IPS DF 6.9 (cell line): Measurements from ENCODE around the gene TMEM187.

ENCODE experiments used
- DNase-seq: peaks from one replicate; pipeline ENCODE4 v3.0.0-alpha.2; 2013; ENCODE audit warnings: low read depth, low spot score
- H3K27ac ChIP-seq: one replicate; pipeline ENCODE4 v1.5.1; 2013; ENCODE audit warnings: low read length, control low read depth
- H3K27me3 ChIP-seq: 2 replicates; pipeline ENCODE4 v1.6.1; 2013; ENCODE audit warnings: mild to moderate bottlenecking, low read length; ENCODE audit not compliant: control insufficient read depth, insufficient read depth
- H3K36me3 ChIP-seq: 2 replicates; pipeline ENCODE4 v1.6.1; 2013; ENCODE audit warnings: low read length; ENCODE audit not compliant: control insufficient read depth, insufficient read depth
- H3K4me1 ChIP-seq: 2 replicates; pipeline ENCODE4 v1.6.1; 2013; ENCODE audit warnings: low read length; ENCODE audit not compliant: control insufficient read depth, insufficient read depth
- H3K4me3 ChIP-seq: 2 replicates; pipeline ENCODE4 v1.5.1; 2013; ENCODE audit warnings: mild to moderate bottlenecking, low read length
- H3K9me3 ChIP-seq: 2 replicates; pipeline ENCODE4 v1.6.1; 2013; ENCODE audit warnings: low read length, inconsistent platforms; ENCODE audit not compliant: control insufficient read depth, insufficient read depth
- WGBS: extraction: QIAGEN DNeasy Blood & Tissue Kit; methylation state at CpG from one replicate; pipeline ENCODE4 v1.1.7; 2013; ENCODE audit warnings: mixed read lengths, missing lambda C conversion rate; ENCODE audit not compliant: insufficient read length, insufficient coverage; 5-methylcytosine and 5-hydroxymethylcytosine counted together

The TMEM187 gene

DNA sequence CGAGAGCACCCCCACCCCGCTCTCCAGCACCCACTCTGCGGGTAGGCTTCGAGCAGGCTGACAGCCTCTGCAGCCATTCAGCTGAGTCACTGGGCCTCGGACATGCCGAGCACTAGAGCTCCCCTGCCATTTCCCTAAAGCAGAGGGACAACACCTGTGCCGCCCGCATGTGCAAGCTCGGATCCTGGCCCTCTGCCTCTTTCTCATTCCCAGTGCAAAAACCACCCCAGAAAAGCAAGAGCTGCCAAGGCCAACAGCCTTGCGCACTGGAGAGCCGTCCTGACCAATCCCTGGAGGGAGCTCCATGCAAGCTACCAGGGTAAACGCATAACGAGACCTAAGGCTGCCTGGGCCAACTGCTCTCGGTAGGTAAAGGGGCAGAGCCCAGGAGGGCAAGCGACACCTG lies 6.3 kb upstream of the TMEM187 start:
- H3K4me3 ChIP-seq, result no peak overlapping the region
- DNase-seq, result no peak
- peaks cover 11% of the 10 kb centered on the region; the same call in 1 of the 2 replicates for H3K36me3 ChIP-seq
- H3K27ac ChIP-seq, result no peak overlapping the region
- WGBS, result no CpG with 5 or more reads among the region's 15 CpGs
- H3K9me3 ChIP-seq, result no peaks in the 10 kb centered on the region
- peaks cover 8% of the 10 kb centered on the region for H3K4me1 ChIP-seq
- no peaks in the 10 kb centered on the region for H3K27me3 ChIP-seq

DNA sequence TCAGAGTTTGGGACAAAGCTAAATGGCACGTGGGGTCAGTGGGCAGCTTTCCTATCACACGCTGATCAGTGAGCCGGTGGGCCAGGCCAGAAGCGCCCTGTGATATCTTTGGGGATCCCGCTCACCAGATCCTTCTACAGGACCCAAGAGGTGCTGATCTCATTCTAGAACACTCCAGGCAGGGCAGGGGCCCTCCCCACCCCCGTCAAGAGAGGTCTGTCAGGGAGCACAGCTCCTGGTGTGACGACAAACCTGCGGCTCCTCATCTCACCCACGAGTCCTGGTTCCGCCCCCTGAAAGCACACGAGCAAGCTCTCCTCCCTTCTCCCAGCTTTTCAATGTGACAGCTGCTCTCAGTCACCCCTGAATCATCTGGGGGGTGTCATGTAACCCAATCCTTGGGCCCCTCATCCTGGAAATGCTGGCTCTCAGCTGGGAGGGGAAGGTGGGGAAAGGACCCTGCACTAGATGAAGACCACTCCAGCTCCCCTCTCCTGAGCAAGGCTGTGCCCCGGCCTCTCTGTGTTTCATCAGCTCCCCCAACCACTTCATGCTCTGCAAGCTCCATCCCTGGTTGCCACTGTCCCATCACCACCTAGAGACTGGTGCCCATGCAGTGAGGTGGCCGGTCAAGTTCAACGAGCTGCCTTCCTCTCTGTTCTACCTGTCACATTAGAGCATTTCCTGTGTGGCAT lies 5.6 kb upstream of the TMEM187 start:
- H3K27ac ChIP-seq, result no peak overlapping the region
- peaks cover 7% of the 10 kb centered on the region; the same call in 1 of the 2 replicates for H3K36me3 ChIP-seq
- no peaks in the 10 kb centered on the region for H3K9me3 ChIP-seq
- no peaks in the 10 kb centered on the region for H3K27me3 ChIP-seq
- no peak for DNase-seq
- H3K4me1 ChIP-seq, result peaks cover 8% of the 10 kb centered on the region
- no CpG with 5 or more reads among the region's 14 CpGs for WGBS
- no peak overlapping the region for H3K4me3 ChIP-seq

DNA sequence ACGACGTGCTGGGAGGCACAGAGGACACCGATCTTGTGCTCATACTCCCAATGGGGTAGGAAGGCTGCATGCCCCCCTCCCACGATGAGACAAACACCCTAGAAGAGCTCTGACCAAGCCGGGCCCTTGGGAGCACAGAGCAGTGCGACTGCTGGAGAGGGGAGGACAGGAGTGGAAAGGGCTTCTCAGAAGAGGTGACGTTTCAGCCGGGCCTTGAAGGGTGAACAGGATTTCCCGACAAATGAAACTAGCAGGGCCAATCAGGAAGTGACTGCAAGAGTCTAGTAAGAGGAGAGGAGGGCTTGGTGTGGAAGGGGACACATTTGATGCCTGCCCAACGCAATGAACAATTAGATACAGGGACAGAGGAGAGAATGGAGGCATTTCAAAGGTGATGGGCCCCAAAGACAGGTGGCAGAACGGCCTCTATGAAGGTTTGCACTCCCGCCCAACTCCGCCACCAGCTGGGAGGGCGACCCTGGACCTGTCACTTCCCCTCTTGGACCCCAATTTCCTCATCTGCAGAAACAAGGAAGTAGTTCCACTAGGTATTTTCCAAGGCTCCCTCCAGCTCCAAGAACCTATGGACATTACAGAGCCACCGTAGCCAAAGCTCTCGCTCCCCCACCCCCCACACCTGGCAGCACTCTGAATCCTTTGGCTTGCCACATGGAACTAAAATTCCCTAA lies 4.9 kb upstream of the TMEM187 start:
- Histone ChIP-seq H3K4me3 (no peak overlapping the region), H3K36me3 (peaks cover 7% of the 10 kb centered on the region; the same call in 1 of the 2 replicates), H3K4me1 (peaks cover 8% of the 10 kb centered on the region), H3K27ac (no peak overlapping the region), H3K9me3 (no peaks in the 10 kb centered on the region), H3K27me3 (no peaks in the 10 kb centered on the region)
- no CpG with 5 or more reads among the region's 16 CpGs for WGBS
- no peak for DNase-seq

DNA sequence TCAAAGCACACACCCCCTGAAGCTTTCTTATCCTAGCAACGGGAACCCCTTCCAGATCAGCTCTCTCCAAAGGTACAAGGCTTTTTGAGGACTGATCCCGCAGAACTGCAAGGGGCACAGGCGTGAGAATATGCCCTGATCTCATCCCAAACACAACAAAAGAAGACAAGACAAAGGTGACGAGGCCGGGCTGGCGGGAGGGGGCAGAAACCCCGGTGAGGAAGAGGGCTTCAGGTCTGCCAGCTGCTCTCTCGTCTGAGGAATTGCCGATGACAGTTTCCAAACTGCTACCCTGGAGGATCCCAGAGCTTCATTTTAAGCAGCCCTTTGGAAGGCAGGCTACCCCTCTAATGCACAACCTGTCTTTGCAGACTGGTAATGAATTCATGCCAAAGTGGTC lies 4.3 kb upstream of the TMEM187 start:
- no peak overlapping the region for H3K27ac ChIP-seq
- H3K4me3 ChIP-seq, result no peak overlapping the region; the same call in 1 of the 2 replicates
- no CpG with 5 or more reads among the region's 9 CpGs for WGBS

DNA sequence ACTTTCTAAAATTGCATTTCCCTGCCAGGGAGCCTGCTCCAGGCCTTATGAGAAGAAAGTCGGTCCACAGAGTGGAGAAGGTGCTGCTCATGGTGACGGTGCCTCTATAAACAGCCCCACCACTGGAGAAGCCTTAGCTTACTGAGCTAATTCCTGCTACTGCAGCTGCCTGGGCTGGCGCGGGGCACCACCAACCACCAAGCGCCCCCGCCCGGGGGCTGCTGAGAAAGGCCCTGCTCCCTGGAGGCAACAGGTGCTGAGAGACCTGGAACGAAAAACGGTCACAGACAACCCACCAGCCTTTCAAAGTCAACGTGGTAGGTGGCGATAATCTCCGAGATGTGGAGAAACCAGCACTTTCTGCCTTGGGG lies 3.8 kb upstream of the TMEM187 start:
- WGBS, result no CpG with 5 or more reads among the region's 12 CpGs
- Histone ChIP-seq H3K27me3 (no peaks in the 10 kb centered on the region), H3K4me3 (peak overlapping the region; percentile 100; the same call in 1 of the 2 replicates), H3K9me3 (no peaks in the 10 kb centered on the region), H3K4me1 (peaks cover 8% of the 10 kb centered on the region), H3K36me3 (peaks cover 4% of the 10 kb centered on the region; the same call in 1 of the 2 replicates), H3K27ac (no peak overlapping the region)
- no peak for DNase-seq

More for the DNA sequence above, 4.3 kb upstream of the TMEM187 start:
- Histone ChIP-seq H3K4me1 (peaks cover 8% of the 10 kb centered on the region), H3K36me3 (peaks cover 5% of the 10 kb centered on the region; the same call in 1 of the 2 replicates), H3K27me3 (no peaks in the 10 kb centered on the region), H3K9me3 (no peaks in the 10 kb centered on the region)
- DNase-seq, result no peak

DNA sequence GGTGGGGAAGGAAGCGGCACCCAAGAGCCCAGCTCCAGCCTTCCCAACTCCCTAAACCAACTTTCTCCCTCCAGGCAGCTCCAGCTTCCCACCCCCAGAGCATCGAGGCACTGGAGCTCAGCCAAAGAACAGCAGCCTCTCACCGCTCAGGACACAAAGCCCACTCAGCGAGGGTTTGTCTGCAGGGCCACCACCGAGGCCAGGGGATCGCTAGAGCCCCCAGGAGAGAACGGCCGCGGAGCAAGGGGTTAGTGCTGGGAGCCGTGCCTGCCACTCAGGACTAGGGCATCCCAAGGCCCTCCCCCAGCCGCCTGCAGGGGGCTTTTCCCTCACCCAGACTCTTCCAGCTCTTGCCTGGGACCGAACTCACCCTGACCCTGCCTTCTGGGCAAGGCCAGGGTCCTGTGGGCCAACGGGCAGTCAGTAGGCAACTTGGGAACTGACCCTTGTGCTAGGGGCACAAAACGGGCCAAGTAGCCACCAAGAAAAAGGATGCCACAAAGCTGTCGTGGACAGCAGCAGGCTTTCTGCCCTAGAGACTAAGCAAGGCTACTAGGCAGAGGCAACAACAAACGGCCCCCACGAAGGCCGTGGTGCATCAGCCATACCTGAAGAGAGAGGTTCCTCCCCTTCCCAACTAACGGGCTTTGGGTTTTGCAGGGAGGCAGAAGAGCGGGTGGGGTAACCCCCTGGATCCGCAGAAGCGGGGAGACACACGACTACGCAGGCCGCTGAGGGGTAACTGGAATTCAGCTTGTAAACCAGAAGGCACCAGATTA lies 3.2 kb upstream of the TMEM187 start:
- Histone ChIP-seq H3K4me1 (peaks cover 8% of the 10 kb centered on the region), H3K36me3 (0 out of 2 replicates have a peak, but pooled peaks cover under 1% of the 10 kb centered on the region), H3K27me3 (no peaks in the 10 kb centered on the region), H3K4me3 (peak overlapping the region; percentile 100), H3K9me3 (no peaks in the 10 kb centered on the region), H3K27ac (no peak overlapping the region)
- no peak for DNase-seq
- WGBS, result no CpG with 5 or more reads among the region's 25 CpGs

DNA sequence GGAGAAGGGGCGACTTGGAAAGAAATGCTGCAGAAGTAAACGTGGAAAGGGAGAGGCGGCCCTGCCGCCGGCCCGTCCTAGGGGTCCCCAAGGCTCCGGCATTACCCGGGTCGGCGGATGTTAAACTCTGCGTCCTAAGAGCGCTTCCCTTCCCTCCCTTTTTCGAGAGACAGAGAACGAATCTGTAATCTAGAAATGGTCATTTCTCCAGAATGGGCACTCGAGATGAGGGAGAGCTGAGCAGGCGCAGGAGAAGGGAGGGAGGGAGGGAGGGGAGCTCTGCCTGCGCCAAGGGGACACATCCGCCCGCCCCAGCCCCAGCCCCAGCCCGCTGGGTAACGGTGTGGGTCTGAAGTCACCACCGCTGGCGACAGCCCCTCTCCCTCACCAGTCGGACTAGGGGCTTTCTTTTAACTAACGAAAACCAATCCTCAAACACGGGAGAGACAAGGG lies 2.6 kb upstream of the TMEM187 start:
- Histone ChIP-seq H3K27ac (no peak overlapping the region), H3K36me3 (no peaks in the 10 kb centered on the region), H3K4me1 (peaks cover 8% of the 10 kb centered on the region), H3K27me3 (no peaks in the 10 kb centered on the region), H3K4me3 (peak overlapping the region; percentile 100), H3K9me3 (no peaks in the 10 kb centered on the region)
- DNase-seq, result no peak
- no CpG with 5 or more reads among the region's 26 CpGs for WGBS

DNA sequence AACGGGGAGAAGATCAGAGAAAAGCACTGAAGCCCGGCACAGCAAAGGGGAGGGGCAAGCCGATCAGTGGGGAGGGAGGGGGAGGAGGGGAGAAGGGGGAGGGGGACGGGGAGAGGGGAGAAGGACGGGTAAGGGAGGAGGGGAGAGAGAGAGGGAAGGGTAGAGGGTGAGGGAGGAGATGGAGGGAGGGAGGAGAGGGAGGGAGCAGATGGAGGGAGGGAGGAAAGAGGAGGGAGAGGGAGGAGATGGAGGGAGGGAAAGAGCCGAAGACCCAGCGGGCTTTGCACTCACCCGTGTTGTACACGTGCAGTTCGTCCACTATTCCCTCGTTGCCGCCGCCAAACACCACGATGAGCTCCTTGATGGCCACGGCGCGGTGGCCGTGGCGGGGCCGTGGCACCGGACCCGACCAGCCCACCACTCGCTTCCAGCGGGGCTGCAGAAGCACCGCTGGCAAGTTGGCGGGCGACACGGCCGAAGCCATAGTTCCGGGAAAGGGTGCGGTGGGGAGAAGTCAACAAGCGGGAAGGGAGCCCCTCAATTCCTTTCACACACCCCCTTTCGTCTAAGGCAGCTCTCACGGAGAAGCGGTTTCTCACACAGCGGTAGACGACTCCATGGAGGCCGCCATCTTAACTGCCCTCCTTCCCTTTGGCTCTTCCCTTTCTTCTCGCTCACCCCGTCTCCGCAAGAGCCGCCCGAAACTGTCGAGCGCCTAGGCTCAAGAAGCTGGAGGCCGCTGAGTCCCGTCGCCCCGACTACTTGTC lies 2.0 kb upstream of the TMEM187 start:
- H3K36me3 ChIP-seq, result no peaks in the 10 kb centered on the region
- H3K9me3 ChIP-seq, result no peaks in the 10 kb centered on the region
- H3K4me3 ChIP-seq, result peak overlapping the region; percentile 100
- H3K4me1 ChIP-seq, result peaks cover 8% of the 10 kb centered on the region
- H3K27me3 ChIP-seq, result no peaks in the 10 kb centered on the region
- no peak overlapping the region for H3K27ac ChIP-seq
- no peak for DNase-seq
- no CpG with 5 or more reads among the region's 49 CpGs for WGBS

DNA sequence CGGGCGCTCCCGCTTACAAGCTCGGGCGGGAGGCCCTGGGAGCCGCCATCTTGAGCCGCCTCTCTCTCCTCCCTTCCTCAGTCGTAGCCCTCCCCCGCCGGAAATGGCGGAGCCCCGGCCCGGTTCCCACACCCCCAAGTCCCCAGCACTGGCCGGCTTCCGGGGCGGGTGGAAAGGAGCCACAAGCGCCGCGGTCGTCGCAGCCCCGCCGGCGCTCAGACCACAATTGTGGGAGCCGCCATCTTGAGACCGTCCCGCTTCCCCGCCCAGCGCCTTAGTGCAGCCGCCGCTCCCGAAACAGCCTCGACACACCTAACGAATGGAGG lies 1.5 kb upstream of the TMEM187 start:
- no peak for DNase-seq
- H3K4me1 ChIP-seq, result peaks cover 8% of the 10 kb centered on the region
- H3K4me3 ChIP-seq, result peak overlapping the region; percentile 100
- no peaks in the 10 kb centered on the region for H3K36me3 ChIP-seq
- no peaks in the 10 kb centered on the region for H3K27me3 ChIP-seq
- H3K27ac ChIP-seq, result no peak overlapping the region
- no CpG with 5 or more reads among the region's 34 CpGs for WGBS
- H3K9me3 ChIP-seq, result no peaks in the 10 kb centered on the region
